K562 (cell line): ENCODE results near the gene SCIN. TPM values are rescaled to one million over a fixed set of nuclear protein-coding genes. Genes with fewer than 3 reads are reported as not detected.

Source experiments
- ATAC-seq: fragments of 200-7000 bp; cut with Tn5 transposase; 3 replicates; pipeline ENCODE4 v1.9.1; 2020; ENCODE audit warnings: moderate library complexity
- BruUV-seq: library from RNA; stranded (reverse); fragments of 400-500 nt; replicated peaks from 2 replicates; lab custom pipeline; 2021; lab: Mats Ljungman, UMichigan
- CTCF ChIA-PET: fragments of 300-600 bp; formaldehyde crosslinking; extraction: SDS; loops from one replicate; lab custom pipeline; 2021; ENCODE audit warnings: low intra/inter-chr PET ratio; lab: Yijun Ruan, JAX
- POLR2A ChIA-PET: fragments of 300-600, 350-650 bp; sonication (Branson Sonifier 250); formaldehyde crosslinking; extraction: SDS; loops from one replicate; lab custom pipeline; 2021; ENCODE audit warnings: antibody characterized with exemption, inconsistent platforms; lab: Yijun Ruan, JAX
- DNase-seq, 4 experiments: peaks; one replicate each; pipeline versions ENCODE4 v3.0.0 to v3.0.0-alpha.2; 2011 to 2018; ENCODE audit warnings: low spot score in 3 of 4, mixed read lengths in 3 of 4; ENCODE audit errors: extremely low read depth in 1 of 4
- FAIRE-seq: peaks from 2 replicates; lab custom pipeline; 2011; peaks lifted over from hg19 to GRCh38; lab: Jason Lieb, UNC
- H2AFZ ChIP-seq: 2 replicates; pipeline ENCODE4 v1.6.0; 2011; ENCODE audit warnings: low read depth, low read length, control low read depth, inconsistent platforms
- H3K27ac ChIP-seq: fragments of 200-600 bp; 3 replicates; pipeline ENCODE4 v1.8.0; 2011; ENCODE audit warnings: low read depth, mild to moderate bottlenecking, control low read depth, inconsistent platforms, low read length, moderate library complexity, mixed read lengths; ENCODE audit errors: extremely low read depth
- H3K27me3 ChIP-seq, 2 experiments: fragments of 300-600 bp in 1 of 2; 2 replicates in 1 of 2; 3 replicates in 1 of 2; pipeline versions ENCODE4 v1.6.0 to v1.8.0; 2011; ENCODE audit warnings: inconsistent platforms in 2 of 2, low read length in 2 of 2, mild to moderate bottlenecking in 1 of 2, mixed read lengths in 1 of 2, moderate library complexity in 1 of 2; ENCODE audit not compliant: control insufficient read depth in 2 of 2, insufficient read depth in 2 of 2
- H3K36me3 ChIP-seq: fragments of 300-600 bp; 3 replicates; pipeline ENCODE4 v1.8.0; 2011; ENCODE audit warnings: mild to moderate bottlenecking, low read length, inconsistent platforms; ENCODE audit not compliant: control insufficient read depth, insufficient read depth
- H3K4me1 ChIP-seq, 2 experiments: fragments of 200-600 bp in 1 of 2; replicated peaks in 1 of 2; 2 replicates in 1 of 2; 3 replicates in 1 of 2; pipeline versions ENCODE4 v1.5.1 to v1.8.0; 2011; ENCODE audit warnings: inconsistent platforms in 2 of 2, low read length in 2 of 2, mild to moderate bottlenecking in 1 of 2, mixed read lengths in 1 of 2, moderate library complexity in 1 of 2; ENCODE audit not compliant: control insufficient read depth in 2 of 2, insufficient read depth in 2 of 2
- H3K4me2 ChIP-seq: 2 replicates; pipeline ENCODE4 v1.6.1; 2011; ENCODE audit warnings: low read length, control low read depth, inconsistent platforms, mixed read lengths; ENCODE audit not compliant: insufficient read depth
- H3K4me3 ChIP-seq: fragments of 200-600 bp; sonication (generic), shearing (Covaris generic); 2 replicates; pipeline ENCODE4 v1.5.1; 2016; ENCODE audit warnings: control low read depth, inconsistent platforms
- H3K79me2 ChIP-seq: fragments of 200-600 bp; 3 replicates; pipeline ENCODE4 v1.8.0; 2011; ENCODE audit warnings: low read length, inconsistent platforms; ENCODE audit not compliant: control insufficient read depth, insufficient read depth
- H3K9ac ChIP-seq, 2 experiments: 2 replicates each; pipeline versions ENCODE4 v1.6.0 to v1.6.1; 2011; ENCODE audit warnings: low read depth in 2 of 2, low read length in 2 of 2, control low read depth in 1 of 2, inconsistent platforms in 1 of 2, mild to moderate bottlenecking in 1 of 2, mixed read lengths in 1 of 2; ENCODE audit not compliant: insufficient read depth in 1 of 2
- H3K9me1 ChIP-seq: one replicate; pipeline ENCODE4 v1.6.0; 2011; ENCODE audit warnings: inconsistent platforms, mild to moderate bottlenecking, low read length, moderate library complexity; ENCODE audit not compliant: control insufficient read depth, insufficient read depth
- H3K9me3 ChIP-seq: replicated peaks from 2 replicates; pipeline ENCODE4 v1.5.1; 2011; ENCODE audit warnings: low read depth, low read length, inconsistent platforms; ENCODE audit not compliant: control insufficient read depth, insufficient read depth
- H4K20me1 ChIP-seq: replicated peaks from 2 replicates; pipeline ENCODE4 v1.6.1; 2011; ENCODE audit warnings: low read length, inconsistent platforms, mixed read lengths; ENCODE audit not compliant: control insufficient read depth, insufficient read depth
- EHMT2 ChIP-seq: fragments of 450-650 bp; IDR thresholded peaks from 2 replicates; pipeline ENCODE4 v1.6.1; 2018; ENCODE audit warnings: antibody characterized with exemption
- KAT2B ChIP-seq: IDR thresholded peaks from one replicate; pipeline ENCODE4 v1.6.1; 2012; ENCODE audit warnings: low read depth, mild to moderate bottlenecking, control low read depth, inconsistent platforms, low read length, moderate library complexity
- MAFF ChIP-seq: IDR thresholded peaks from 2 replicates; pipeline ENCODE4 v1.6.1; 2012; ENCODE audit warnings: low read length, improper control_type of control experiment
- NCOR1 ChIP-seq: fragments of 450-650 bp; IDR thresholded peaks from 2 replicates; pipeline ENCODE4 v1.6.1; 2016; ENCODE audit warnings: mild to moderate bottlenecking, moderate library complexity
- POLR3A ChIP-seq: IDR thresholded peaks from 2 replicates; pipeline ENCODE4 v1.6.1; 2011; ENCODE audit warnings: borderline replicate concordance, mild to moderate bottlenecking, moderate library complexity; ENCODE audit not compliant: insufficient read length, insufficient read depth; ENCODE audit errors: extremely low read depth
- RFX5 ChIP-seq: IDR thresholded peaks from 2 replicates; pipeline ENCODE4 v1.6.1; 2011; ENCODE audit warnings: low read depth, mild to moderate bottlenecking, improper control_type of control experiment, low read length
- TEAD2 ChIP-seq: fragments of 450-650 bp; IDR thresholded peaks from 2 replicates; pipeline ENCODE4 v1.6.1; 2016; ENCODE audit warnings: missing genetic modification characterization, control low read depth, missing compliant biosample characterization
- ZBTB12 ChIP-seq: fragments of 250-450 bp; sonication (Bioruptor Pico); IDR thresholded peaks from 2 replicates; pipeline ENCODE4 v1.4.0; 2020
- ZNF274 ChIP-seq: IDR thresholded peaks from 2 replicates; pipeline ENCODE4 v1.6.1; 2011; ENCODE audit warnings: low read depth, mild to moderate bottlenecking, low read length, moderate library complexity, borderline replicate concordance
- ZNF316 ChIP-seq: fragments of 450-650 bp; IDR thresholded peaks from 2 replicates; pipeline ENCODE4 v1.6.1; 2016
- ZNF668 ChIP-seq: fragments of 250-450 bp; sonication (Bioruptor Pico); IDR thresholded peaks from 2 replicates; pipeline ENCODE4 v1.8.0; 2022; ENCODE audit warnings: mild to moderate bottlenecking, inconsistent platforms
- WGBS: fragments of 100-300 bp; shearing (Covaris generic); methylation state at CpG from one replicate; pipeline ENCODE4 v1.1.6; 2016; ENCODE audit warnings: low coverage, mixed read lengths; ENCODE audit not compliant: insufficient coverage; ENCODE audit errors: missing lambda C conversion rate; 5-methylcytosine and 5-hydroxymethylcytosine counted together
- in situ Hi-C: fragments of 300-500 bp; cut with MboI; formaldehyde crosslinking; loops from 4 replicates; pipeline ENCODE4 v1.15.0; 2018; ENCODE audit warnings: inconsistent platforms, mixed read lengths
- intact Hi-C: fragments of 100-400 bp; cut with micrococcal nuclease; formaldehyde crosslinking; loops from 2 replicates; pipeline ENCODE4 v1.14.2; 2022
- polyA plus RNA-seq, 8 experiments: library from polyadenylated mRNA; depleted of rRNA in 4 of 8; stranded (reverse) in 5 of 8; unstranded in 3 of 8; fragments of >200 nt; fragmentation: Nextera tagmentation in 2 of 8; fragmentation: Illumina TruSeq in 1 of 8; extraction: Ambion mirVana in 2 of 8; extraction: Trizol in 1 of 8; gene quantifications; 2 replicates each; pipeline versions ENCODE4 v1.2.1 to v1.2.3, GENCODE V29; 2011 to 2014; ENCODE audit warnings: inconsistent platforms in 1 of 8, missing spikeins in 1 of 8
- total RNA-seq, 7 experiments: library from RNA; depleted of rRNA in 6 of 7; stranded (reverse); fragments of >200 nt in 6 of 7; fragmentation: Illumina TruSeq in 2 of 7; extraction: Trizol in 2 of 7; gene quantifications; 2 replicates each; pipeline versions ENCODE4 v1.2.1 to v1.2.3, GENCODE V29; 2011 to 2021; ENCODE audit warnings: low replicate concordance in 1 of 7
- TF ChIP-seq, protein P1 (sequence below): sonication (generic); IDR thresholded peaks from 2 replicates; pipeline ENCODE4 v1.6.1; 2016
- TF ChIP-seq, protein P2 (sequence below): sonication (generic); formaldehyde crosslinking; IDR thresholded peaks from 2 replicates; pipeline ENCODE4 v1.8.1; 2023; ENCODE audit warnings: mild to moderate bottlenecking, missing genetic modification reagents, moderate library complexity

Gene SCIN
- total and polyA plus RNA-seq, 9 of the 15 experiments (the other 6 are each of a cell fraction or from before 2014, with no cell fraction given): 0.67 to 18.2 (median 10.6) TPM

- TF ChIP-seq ZNF274: no peak
- TF ChIP-seq, all 486 proteins: peak for 4
Measured at GRCh38 chr7:12596225-12596790, 25.8 kb downstream of the SCIN start (continued).

- ChIA-PET POLR2A (no interaction called here), CTCF (no interaction called here)
- Histone ChIP-seq H4K20me1 (no peaks in the 10 kb centered on the region), H3K4me1 (no peaks in the 10 kb centered on the region; a peak in 1 of 5 replicates), H3K4me2 (no peak overlapping the region), H2AFZ (no peak overlapping the region), H3K9me1 (no peaks in the 10 kb centered on the region), H3K27me3 (no peaks in the 10 kb centered on the region), H3K4me3 (no peak overlapping the region), H3K9ac (no peak overlapping the region), H3K27ac (no peak overlapping the region), H3K36me3 (peaks cover 12% of the 10 kb centered on the region; the same call in 2 of the 3 replicates), H3K79me2 (no peaks in the 10 kb centered on the region), H3K9me3 (peaks cover 3% of the 10 kb centered on the region; the same call in 1 of the 2 replicates)
- no peak for FAIRE-seq
- TF ChIP-seq NCOR1 (no peak), EHMT2 (no peak), KAT2B (no peak), RFX5 (no peak), ZNF316 (no peak), ZNF668 (no peak), TEAD2 (tag) (no peak), POLR3A (no peak), MAFF (no peak), ZBTB12 (CRISPR knock-in tag) (no peak)
- TF ChIP-seq, protein P1, sequence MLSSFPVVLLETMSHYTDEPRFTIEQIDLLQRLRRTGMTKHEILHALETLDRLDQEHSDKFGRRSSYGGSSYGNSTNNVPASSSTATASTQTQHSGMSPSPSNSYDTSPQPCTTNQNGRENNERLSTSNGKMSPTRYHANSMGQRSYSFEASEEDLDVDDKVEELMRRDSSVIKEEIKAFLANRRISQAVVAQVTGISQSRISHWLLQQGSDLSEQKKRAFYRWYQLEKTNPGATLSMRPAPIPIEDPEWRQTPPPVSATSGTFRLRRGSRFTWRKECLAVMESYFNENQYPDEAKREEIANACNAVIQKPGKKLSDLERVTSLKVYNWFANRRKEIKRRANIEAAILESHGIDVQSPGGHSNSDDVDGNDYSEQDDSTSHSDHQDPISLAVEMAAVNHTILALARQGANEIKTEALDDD: no peak
- TF ChIP-seq, protein P2, sequence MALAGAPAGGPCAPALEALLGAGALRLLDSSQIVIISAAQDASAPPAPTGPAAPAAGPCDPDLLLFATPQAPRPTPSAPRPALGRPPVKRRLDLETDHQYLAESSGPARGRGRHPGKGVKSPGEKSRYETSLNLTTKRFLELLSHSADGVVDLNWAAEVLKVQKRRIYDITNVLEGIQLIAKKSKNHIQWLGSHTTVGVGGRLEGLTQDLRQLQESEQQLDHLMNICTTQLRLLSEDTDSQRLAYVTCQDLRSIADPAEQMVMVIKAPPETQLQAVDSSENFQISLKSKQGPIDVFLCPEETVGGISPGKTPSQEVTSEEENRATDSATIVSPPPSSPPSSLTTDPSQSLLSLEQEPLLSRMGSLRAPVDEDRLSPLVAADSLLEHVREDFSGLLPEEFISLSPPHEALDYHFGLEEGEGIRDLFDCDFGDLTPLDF (CRISPR knock-in tag): no peak
- no TSS peak for BruUV-seq
- intact Hi-C loops: no loop called here
- ATAC-seq: no peak
- in situ Hi-C loops: loop anchor here (25.0 kb wide), 1 partner anchor 539 kb away; no protein-coding TSS in a partner anchor
- WGBS: 14% methylated on average over 1 of the region's 1 CpG
- DNase-seq: no peak
Measured at GRCh38 chr7:12601302-12601869, 30.9 kb downstream of the SCIN start.
